ENCODE data around the gene PLEKHG7. TPM values are rescaled to one million over a fixed set of nuclear protein-coding genes. Genes with fewer than 3 reads are reported as not detected.

PLEKHG7 gene
- total and polyA plus RNA-seq, 2 experiments from 2014 or later: not detected

Other genes with a start within 250 kb of the PLEKHG7 start
- 10.0 and 12.5 TPM in 2 replicates for gene EEA1, start 226.3 kb downstream of the PLEKHG7 start, total RNA-seq (2014; rRNA removed; shearing (Covaris generic))
- 25.8 and 41.1 TPM in 2 replicates for gene EEA1, start 226.3 kb downstream of the PLEKHG7 start, polyA plus RNA-seq (2016; fragmentation: Nextera tagmentation; extraction: Ambion mirVana)